ENCODE results near the gene IFNA13.

The IFNA13 gene

GRCh38 chr9:21357479-21358460 is 10.1 kb downstream of the IFNA13 start:
- DNase-seq, result peak; percentile 26

GRCh38 chr9:21350787-21351186 is 17.1 kb downstream of the IFNA13 start, which contains the start of gene IFNA6:
TSS of gene IFNA6 (minus strand) at chr9:21350887. CDS start at chr9:21350887, 0 bp downstream.
- DNase-seq, result no peak

- no peak for DNase-seq
Observed at GRCh38 chr9:21348430-21348970, 19.4 kb downstream of the IFNA13 start.

GRCh38 chr9:21340735-21341134 is 27.1 kb downstream of the IFNA13 start:
- DNase-seq, result no peak

GRCh38 chr9:21336457-21336856 is 31.4 kb downstream of the IFNA13 start:
- DNase-seq, result no peak

- DNase-seq, result peak; percentile 89
Observed at GRCh38 chr9:21334701-21335632, 32.9 kb downstream of the IFNA13 start, which contains the start of gene KLHL9. TSS of gene KLHL9 (minus strand) at chr9:21335404. CDS start at chr9:21334859, 545 bp downstream.

GRCh38 chr9:21333226-21333625 is 34.6 kb downstream of the IFNA13 start:
- DNase-seq, result no peak

- DNase-seq, result no peak
Observed at GRCh38 chr9:21331676-21332402, 36.0 kb downstream of the IFNA13 start.

- peak; percentile 76 for DNase-seq
Observed at GRCh38 chr9:21326526-21327139, 41.2 kb downstream of the IFNA13 start.

GRCh38 chr9:21324047-21324446 is 43.8 kb downstream of the IFNA13 start:
- DNase-seq, result no peak

- no peak for DNase-seq
Observed at GRCh38 chr9:21322911-21323461, 44.9 kb downstream of the IFNA13 start.

GRCh38 chr9:21320465-21320864 is 47.4 kb downstream of the IFNA13 start:
- DNase-seq, result no peak

GRCh38 chr9:21317956-21318923 is 49.6 kb downstream of the IFNA13 start:
- DNase-seq, result peak; percentile 53
